GM19035 (cell line): ENCODE results near the gene TBC1D22A.
"Not testable (repeated sequence)": the region's sequence is repeated elsewhere in the genome, so short reads cannot be mapped to it uniquely, and the experiment has no call there.

Experiments used
- ATAC-seq: cut with Tn5 transposase; IDR thresholded peaks from one replicate; pipeline ENCODE4 v1.9.1; 2021; ENCODE audit not compliant: unreplicated experiment

The TBC1D22A gene

GRCh38 chr22:46810856-46811786 is 48.7 kb downstream of the TBC1D22A start:
- ATAC-seq, result no peak

GRCh38 chr22:46812034-46812605 is 49.7 kb downstream of the TBC1D22A start:
- no peak for ATAC-seq

GRCh38 chr22:46812788-46813187 is 50.3 kb downstream of the TBC1D22A start:
- no peak for ATAC-seq

- no peak for ATAC-seq
Measured at GRCh38 chr22:46813816-46814597, 51.6 kb downstream of the TBC1D22A start.

GRCh38 chr22:46815132-46815531 is 52.7 kb downstream of the TBC1D22A start:
- no peak for ATAC-seq

- no peak for ATAC-seq
Measured at GRCh38 chr22:46815559-46815895, 53.1 kb downstream of the TBC1D22A start.

- ATAC-seq, result no peak
Measured at GRCh38 chr22:46815896-46816731, 53.7 kb downstream of the TBC1D22A start.

DNA sequence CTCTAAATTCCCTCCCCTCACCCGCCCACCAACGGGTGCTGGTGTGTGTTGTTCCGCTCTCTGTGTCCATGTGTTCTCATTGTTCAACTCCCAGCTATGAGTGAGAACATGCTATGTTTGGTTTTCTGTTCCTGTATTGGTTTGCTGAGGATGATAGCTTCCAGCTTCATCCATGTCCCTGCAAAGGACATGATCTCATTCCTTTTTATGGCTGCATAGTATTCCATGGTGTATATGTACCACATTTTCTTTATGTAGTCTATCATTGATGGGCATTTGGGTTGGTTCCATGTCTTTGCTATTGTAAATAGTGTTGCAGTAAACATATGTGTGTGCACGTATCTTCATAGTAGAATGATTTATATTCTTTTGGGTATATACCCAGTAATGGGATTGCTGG is 54.9 kb downstream of the TBC1D22A start:
- ATAC-seq, result not testable (repeated sequence)

DNA sequence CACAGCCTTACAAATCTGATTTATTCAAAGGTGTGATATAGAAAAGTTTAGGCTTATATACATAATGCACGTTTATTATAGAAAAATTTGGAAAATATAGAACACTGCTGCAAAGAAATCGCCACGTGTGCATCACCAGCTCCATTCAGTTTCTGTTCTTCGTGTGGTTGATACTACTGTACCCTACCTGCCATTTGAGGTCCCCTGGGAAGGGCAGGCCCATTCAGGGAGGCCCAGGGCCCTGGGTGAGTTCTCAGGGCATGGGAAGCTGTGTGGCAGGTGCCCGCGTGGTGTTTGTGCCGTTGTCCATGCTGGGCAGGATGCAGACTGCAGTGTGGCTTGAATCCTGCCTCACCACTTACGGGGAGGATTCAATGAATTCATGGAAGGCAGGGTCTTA is 60.8 kb downstream of the TBC1D22A start:
- no peak for ATAC-seq

DNA sequence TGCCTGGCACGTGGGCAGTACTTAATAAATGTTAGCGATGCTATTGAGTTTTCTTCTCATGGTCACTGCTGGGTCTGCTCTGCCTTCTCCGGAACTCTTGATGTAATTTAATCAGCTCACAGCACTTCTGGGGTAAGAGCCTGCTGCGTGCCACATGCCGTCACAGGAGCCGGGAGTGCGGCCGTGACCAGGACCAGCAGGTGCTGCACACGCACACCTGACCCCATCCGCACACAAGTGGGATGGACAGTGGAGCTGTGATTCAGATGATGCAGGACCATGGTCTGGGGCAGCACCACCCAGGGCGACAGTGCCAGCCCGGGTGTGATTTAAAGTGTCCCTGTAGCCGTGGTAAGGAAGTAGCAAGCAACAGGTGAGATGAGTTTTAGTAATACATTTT is 61.2 kb downstream of the TBC1D22A start:
- no peak for ATAC-seq

GRCh38 chr22:46824344-46824909 is 62.0 kb downstream of the TBC1D22A start:
- no peak for ATAC-seq

GRCh38 chr22:46824980-46825544 is 62.6 kb downstream of the TBC1D22A start:
- ATAC-seq, result no peak

DNA sequence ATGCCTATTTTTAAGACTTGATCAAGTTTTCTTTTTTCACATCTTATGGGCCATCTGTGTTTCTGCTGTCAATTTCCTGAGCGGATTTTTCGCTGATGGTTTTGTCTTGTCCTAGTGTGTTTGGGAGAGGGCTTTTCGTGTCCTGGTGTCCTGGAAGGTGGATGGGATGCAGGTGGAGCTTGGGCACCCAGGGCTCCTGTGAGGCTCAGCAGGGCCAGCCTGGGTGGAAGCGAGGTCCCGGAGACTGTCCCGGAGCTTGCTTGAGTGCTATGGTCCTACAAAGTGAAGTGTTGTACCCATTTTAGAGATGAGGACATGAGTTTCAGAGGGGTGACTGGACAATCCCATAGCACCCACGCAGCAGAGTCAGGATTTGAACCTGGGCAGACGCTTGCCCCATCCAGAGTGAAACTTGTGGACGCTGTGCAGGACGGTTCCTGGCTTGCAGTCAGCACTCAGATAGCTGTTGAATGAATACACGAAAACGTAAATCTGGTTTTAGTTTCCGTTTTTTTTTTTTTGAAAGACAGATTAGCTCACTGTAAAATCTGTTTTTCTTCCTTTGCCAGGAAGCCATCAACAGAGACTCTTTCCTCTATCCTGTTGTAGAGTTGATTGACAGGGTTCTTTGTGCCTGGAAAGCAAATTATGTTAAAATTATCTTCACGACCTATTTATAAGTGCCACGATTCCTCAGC is 64.1 kb downstream of the TBC1D22A start:
- no peak for ATAC-seq

DNA sequence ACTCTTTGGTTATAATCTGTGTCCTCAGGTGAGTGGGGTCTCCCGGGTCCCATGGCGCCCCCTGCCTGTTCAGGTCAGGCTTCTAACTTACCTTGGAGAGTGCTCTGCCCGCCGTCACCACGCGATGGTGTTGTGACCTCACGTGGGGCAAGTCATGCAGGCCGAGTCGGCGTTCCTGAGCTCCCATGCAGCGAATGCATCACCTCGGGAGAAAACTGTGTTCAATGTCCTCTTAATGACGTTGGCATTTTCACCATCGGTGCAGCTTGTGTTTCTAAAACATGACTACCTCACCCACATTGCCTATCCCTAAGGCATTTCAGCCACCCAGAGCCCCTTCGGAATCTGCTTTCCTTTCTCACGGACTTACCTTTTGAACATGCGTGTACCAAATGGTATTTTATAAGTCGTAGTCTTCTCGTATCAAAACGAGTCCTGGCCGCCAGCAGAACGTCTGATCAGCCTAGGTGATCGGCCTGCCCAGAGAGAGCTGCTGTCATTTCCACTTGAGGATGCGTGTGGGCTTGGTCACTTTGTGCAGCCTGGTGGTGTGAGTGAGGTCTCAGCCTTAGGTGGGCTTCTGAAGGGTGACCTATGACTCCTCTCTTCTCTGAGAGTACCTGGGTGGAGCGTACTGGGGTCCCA is 64.8 kb downstream of the TBC1D22A start:
- no peak for ATAC-seq

DNA sequence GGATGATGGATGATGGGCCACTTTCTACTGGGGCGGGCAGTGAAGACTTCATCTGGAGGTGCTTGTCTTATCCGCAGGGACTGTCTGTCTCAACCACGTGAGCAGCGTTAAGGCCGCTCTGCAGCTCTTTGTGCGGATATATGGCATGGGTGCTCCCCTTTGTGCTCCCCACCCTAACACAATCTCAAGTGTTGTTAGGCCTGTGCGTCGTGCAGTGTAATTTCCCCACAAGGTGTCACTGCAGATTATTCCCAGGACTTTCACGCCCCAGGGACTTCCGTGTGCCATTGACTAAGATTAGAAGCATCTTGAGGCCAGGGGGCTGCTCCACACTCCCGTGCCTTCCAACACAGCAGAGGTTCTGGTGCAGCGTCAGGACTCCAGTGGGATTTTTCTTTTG is 65.3 kb downstream of the TBC1D22A start:
- no peak for ATAC-seq

- ATAC-seq, result no peak
Measured at GRCh38 chr22:46828323-46828900, 66.0 kb downstream of the TBC1D22A start.

DNA sequence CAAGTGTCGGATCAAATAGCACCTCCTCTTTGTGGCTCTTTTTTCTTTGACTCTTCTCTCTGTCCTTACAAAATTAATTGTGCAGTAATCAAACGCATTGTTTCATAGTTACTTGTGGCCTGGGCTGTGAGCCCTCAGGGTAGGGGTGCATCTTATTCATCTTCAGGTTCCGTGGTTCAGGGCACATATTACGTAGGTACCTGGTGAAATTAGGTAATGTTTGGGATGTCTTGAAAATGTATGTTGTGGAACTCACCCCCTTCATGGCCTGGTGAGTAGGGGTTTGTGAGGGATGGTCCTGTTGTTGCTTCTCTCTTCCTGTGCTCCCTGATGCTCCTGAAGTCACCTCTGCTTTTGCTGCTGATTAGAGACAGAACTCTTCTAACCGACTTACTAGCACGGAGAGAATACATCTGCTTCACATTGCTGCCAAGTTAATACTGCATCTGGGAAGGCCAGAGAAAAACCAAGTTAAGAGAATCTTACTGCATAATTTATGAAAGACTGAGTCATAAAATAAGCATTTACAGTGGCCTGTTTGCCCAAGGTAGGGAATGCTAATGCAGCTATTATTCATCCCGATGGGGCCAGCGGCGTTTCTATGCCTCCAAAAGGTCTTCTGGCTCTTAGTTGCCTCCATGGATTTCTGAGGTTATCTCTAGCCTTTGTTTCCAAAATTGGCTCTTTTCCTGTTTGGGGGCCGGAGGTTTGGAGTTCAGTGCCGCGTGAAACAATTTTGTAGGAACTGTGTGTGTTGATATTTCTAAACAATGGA is 66.9 kb downstream of the TBC1D22A start:
- ATAC-seq, result no peak
